Common myeloid progenitor, CD34-positive (primary cell): ENCODE measurements around the gene AMELX.
A peak's percentile ranks its signal among the peaks of the same experiment; 100 is the strongest.

Experiments
- CTCF ChIA-PET: fragments of 350-600 bp; sonication (Branson Sonifier 250); formaldehyde crosslinking; loops from one replicate; lab custom pipeline; 2021; ENCODE audit warnings: antibody characterized with exemption; lab: Charles Lee
- POLR2A ChIA-PET: fragments of 350-600 bp; sonication (Branson Sonifier 250); formaldehyde crosslinking; loops from one replicate; lab custom pipeline; 2021; ENCODE audit warnings: antibody characterized with exemption; lab: Charles Lee
- DNase-seq, 3 donors: peaks; one replicate each; pipeline versions ENCODE4 v3.0.0 to v3.0.0-alpha.2; 2013
- H3K27ac ChIP-seq, 2 experiments: 1 replicate in 1 of 2; 2 replicates in 1 of 2; pipeline ENCODE4 v1.7.0; 2013; ENCODE audit warnings: inconsistent platforms in 2 of 2, low read length in 2 of 2, mild to moderate bottlenecking in 2 of 2, low read depth in 1 of 2, moderate library complexity in 1 of 2; ENCODE audit not compliant: severe bottlenecking in 2 of 2, insufficient read depth in 1 of 2, poor library complexity in 1 of 2
- H3K27me3 ChIP-seq, 5 experiments: replicated peaks in 2 of 5; 1 replicate in 3 of 5; 2 replicates in 2 of 5; pipeline versions ENCODE4 v1.6.1 to v1.7.0; 2013; ENCODE audit warnings: low read length in 4 of 5, mild to moderate bottlenecking in 2 of 5, moderate library complexity in 2 of 5, inconsistent platforms in 1 of 5; ENCODE audit not compliant: insufficient read depth in 5 of 5, control insufficient read depth in 4 of 5
- H3K36me3 ChIP-seq, 4 experiments: 1 replicate in 2 of 4; 2 replicates in 2 of 4; pipeline versions ENCODE4 v1.6.1 to v1.7.0; 2013; ENCODE audit warnings: low read length in 3 of 4, control low read depth in 1 of 4, mild to moderate bottlenecking in 1 of 4; ENCODE audit not compliant: control insufficient read depth in 4 of 4, insufficient read depth in 4 of 4
- H3K4me1 ChIP-seq, 4 experiments: 1 replicate in 3 of 4; 2 replicates in 1 of 4; pipeline versions ENCODE4 v1.6.1 to v1.7.1; 2013; ENCODE audit warnings: low read length in 3 of 4, mild to moderate bottlenecking in 3 of 4, control low read depth in 1 of 4, inconsistent platforms in 1 of 4, moderate library complexity in 1 of 4; ENCODE audit not compliant: control insufficient read depth in 4 of 4, insufficient read depth in 4 of 4; ENCODE audit errors: control extremely low read depth in 1 of 4
- H3K4me3 ChIP-seq, 7 experiments: 1 replicate in 4 of 7; 2 replicates in 3 of 7; pipeline versions ENCODE4 v1.5.1 to v1.7.0; 2013; ENCODE audit warnings: mild to moderate bottlenecking in 7 of 7, low read length in 6 of 7, moderate library complexity in 6 of 7, inconsistent platforms in 2 of 7, low read depth in 2 of 7, control low read depth in 1 of 7; ENCODE audit not compliant: insufficient read depth in 4 of 7, control insufficient read depth in 1 of 7; ENCODE audit errors: extremely low read depth in 1 of 7
- H3K9me3 ChIP-seq, 5 experiments: 1 replicate in 4 of 5; 2 replicates in 1 of 5; pipeline versions ENCODE4 v1.6.1 to v1.7.1; 2013; ENCODE audit warnings: low read length in 4 of 5, mild to moderate bottlenecking in 2 of 5, inconsistent platforms in 1 of 5, low read depth in 1 of 5, moderate library complexity in 1 of 5; ENCODE audit not compliant: control insufficient read depth in 4 of 5, insufficient read depth in 2 of 5; ENCODE audit errors: control extremely low read depth in 1 of 5
- WGBS: methylation state at CpG from one replicate; pipeline ENCODE4 v1.1.5; 2013; ENCODE audit not compliant: insufficient coverage; 5-methylcytosine and 5-hydroxymethylcytosine counted together

AMELX gene

DNA sequence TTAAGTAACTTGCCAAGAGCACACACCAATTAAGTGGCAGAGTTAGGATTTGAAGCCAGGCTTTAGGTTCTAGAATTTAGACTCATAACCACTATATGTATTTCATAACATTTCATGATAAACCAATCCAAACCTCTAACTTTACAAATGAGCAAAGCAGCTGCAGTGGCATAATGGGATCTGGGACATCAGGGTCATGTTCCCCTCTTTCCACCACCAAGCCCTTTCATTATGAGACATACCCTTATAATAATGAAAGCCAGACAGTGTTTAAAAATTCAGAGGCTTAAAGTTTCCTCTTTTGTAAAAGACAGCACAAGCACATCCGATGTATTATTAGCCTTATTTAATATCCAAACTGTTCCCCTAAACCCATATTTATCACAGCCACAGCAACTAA is 28.3 kb upstream of the AMELX start:
- DNase-seq, result no peak
- Histone ChIP-seq H3K4me1 (peaks cover 0 to 5% (median 0%) of the 10 kb centered on the region in 4 experiments), H3K36me3 (no peaks in the 10 kb centered on the region), H3K27me3 (no peaks in the 10 kb centered on the region), H3K9me3 (no peaks in the 10 kb centered on the region), H3K4me3 (no peak overlapping the region), H3K27ac (no peak overlapping the region)
- POLR2A ChIA-PET, result no interaction called here
- 43% methylated on average over 1 of the region's 1 CpG for WGBS
- CTCF ChIA-PET, result no interaction called here

DNA sequence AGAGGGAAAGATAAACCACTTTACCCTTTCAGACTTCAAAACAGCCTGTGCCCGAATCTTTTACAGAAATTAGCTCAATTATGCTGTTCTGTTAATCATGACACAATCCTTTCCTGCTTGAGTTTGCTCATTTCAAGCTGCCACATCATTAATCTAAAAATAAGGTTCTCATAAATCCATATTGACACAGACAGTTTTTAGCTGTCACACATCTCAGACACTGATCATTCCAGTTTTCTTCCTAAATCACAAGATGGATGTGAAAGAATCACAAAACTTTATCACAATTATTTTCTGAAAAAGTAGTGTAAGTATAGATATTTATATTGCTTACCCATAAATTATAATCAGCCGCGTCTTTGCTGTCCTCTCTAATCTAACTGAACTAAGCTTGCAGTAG is 27.9 kb upstream of the AMELX start:
- WGBS, result no CpG with 5 or more reads among the region's 3 CpGs
- Histone ChIP-seq H3K4me3 (peak overlapping the region in 1 of 7 experiments; percentile 45), H3K27me3 (no peaks in the 10 kb centered on the region), H3K9me3 (no peaks in the 10 kb centered on the region), H3K36me3 (no peaks in the 10 kb centered on the region), H3K4me1 (peaks cover 0 to 5% (median 0%) of the 10 kb centered on the region in 4 experiments), H3K27ac (no peak overlapping the region)
- CTCF ChIA-PET, result no interaction called here
- POLR2A ChIA-PET, result interaction anchor here (0.5 kb wide), 1 partner anchor 116 kb away, joined by 3 read pairs; no protein-coding TSS in a partner anchor
- no peak for DNase-seq

DNA sequence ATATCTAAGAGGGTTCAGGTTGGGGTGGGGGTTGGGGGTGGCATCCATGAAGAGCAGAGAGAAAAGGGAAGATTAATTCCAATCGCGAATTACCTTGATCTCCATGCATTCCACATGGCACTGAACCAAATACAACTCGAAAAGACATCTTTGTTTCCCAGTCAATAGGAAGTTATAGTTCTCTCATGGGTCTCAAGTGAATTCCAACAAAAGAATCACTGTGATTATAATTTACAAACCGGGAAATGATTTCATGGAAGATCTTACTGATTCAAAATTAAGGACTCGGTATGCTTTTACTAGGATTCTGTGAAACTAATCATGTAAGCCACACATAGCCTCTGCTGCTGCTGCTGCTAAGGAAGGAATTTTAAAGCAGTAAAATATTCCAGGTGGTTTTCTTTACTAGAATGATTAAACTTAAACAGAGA is 26.6 kb upstream of the AMELX start:
- no peaks in the 10 kb centered on the region for H3K9me3 ChIP-seq
- no peaks in the 10 kb centered on the region for H3K27me3 ChIP-seq
- H3K4me1 ChIP-seq, result peaks cover 0 to 5% (median 0%) of the 10 kb centered on the region in 4 experiments
- WGBS, result 60% methylated on average over 1 of the region's 5 CpGs
- H3K27ac ChIP-seq, result no peak overlapping the region
- H3K4me3 ChIP-seq, result no peak overlapping the region
- ChIA-PET CTCF (no interaction called here), POLR2A (no interaction called here)
- no peaks in the 10 kb centered on the region for H3K36me3 ChIP-seq
- no peak for DNase-seq

DNA sequence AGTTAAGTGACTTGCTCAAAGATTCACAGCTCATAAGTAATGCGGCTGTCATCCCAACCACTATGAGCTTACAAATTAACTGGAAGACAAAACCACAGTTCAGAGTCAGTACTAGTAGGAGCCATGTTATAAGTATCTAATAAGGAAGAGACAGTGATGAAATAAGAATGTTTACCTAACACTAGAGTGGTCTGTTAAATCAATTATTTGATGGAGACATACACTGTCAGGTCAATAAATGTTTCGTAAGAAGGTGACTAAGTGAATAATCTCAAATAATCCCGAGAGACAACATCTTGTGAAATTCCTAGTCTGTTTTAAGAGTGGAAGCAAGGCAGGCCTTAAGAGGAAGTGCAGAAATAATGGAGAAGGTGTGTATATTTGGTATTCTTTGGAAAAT is 25.8 kb upstream of the AMELX start:
- no peaks in the 10 kb centered on the region for H3K36me3 ChIP-seq
- H3K9me3 ChIP-seq, result no peaks in the 10 kb centered on the region
- no peak overlapping the region for H3K27ac ChIP-seq
- POLR2A ChIA-PET, result no interaction called here
- H3K4me3 ChIP-seq, result no peak overlapping the region
- whole genome bisulfite sequencing, result 86% methylated on average over 2 of the region's 3 CpGs
- no peaks in the 10 kb centered on the region for H3K27me3 ChIP-seq
- H3K4me1 ChIP-seq, result peaks cover 0 to 5% (median 0%) of the 10 kb centered on the region in 4 experiments
- CTCF ChIA-PET, result no interaction called here
- DNase-seq, result no peak

DNA sequence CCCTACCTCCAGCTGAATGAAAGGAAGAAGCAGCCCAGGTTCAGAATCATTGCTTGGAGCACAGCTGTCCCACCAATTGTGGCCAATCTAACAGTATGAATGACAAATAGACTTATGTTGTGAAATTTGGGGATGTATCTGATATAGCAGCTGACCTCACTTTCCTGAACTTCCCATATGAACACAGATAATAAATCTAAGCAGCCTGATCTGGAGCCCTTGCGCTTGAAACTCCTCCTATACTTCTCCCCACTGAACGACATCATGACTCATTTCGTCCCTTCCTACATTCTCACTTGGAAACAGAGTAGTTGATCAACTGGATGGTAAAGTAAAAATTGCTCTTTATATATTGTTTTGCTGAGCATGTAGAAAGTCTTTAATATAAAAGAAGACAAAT is 24.2 kb upstream of the AMELX start:
- POLR2A ChIA-PET, result no interaction called here
- no CpG with 5 or more reads among the region's 3 CpGs for WGBS
- Histone ChIP-seq H3K27me3 (no peaks in the 10 kb centered on the region), H3K27ac (no peak overlapping the region), H3K36me3 (no peaks in the 10 kb centered on the region), H3K4me1 (peaks cover 0 to 5% (median 0%) of the 10 kb centered on the region in 4 experiments), H3K9me3 (no peaks in the 10 kb centered on the region), H3K4me3 (no peak overlapping the region)
- CTCF ChIA-PET, result no interaction called here
- peak in 1 of 3 donors; percentile 16 for DNase-seq

DNA sequence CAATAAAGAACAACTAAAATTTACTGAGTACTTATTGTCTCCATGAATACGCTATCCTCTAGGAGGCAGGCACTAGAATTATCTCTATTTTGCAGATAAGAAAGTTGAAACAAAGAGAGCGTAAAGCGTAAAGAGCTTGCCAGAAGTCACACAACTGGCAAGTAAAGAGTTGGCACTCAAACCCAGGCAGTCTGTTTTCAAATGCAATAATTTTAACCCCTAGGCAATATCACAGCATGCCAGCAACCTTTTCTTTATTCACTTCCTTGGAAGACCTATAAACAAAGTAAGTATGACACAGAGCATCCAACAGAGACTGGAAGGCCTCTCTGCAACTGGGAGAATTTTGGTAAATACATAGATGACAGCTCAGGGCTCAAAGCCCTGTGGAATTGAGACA is 23.2 kb upstream of the AMELX start:
- Histone ChIP-seq H3K36me3 (no peaks in the 10 kb centered on the region), H3K4me1 (peaks cover 0 to 5% (median 0%) of the 10 kb centered on the region in 4 experiments), H3K27ac (no peak overlapping the region), H3K9me3 (no peaks in the 10 kb centered on the region), H3K27me3 (no peaks in the 10 kb centered on the region), H3K4me3 (no peak overlapping the region)
- DNase-seq, result no peak
- ChIA-PET POLR2A (no interaction called here), CTCF (no interaction called here)
- 88% methylated on average over 3 of the region's 3 CpGs for WGBS

DNA sequence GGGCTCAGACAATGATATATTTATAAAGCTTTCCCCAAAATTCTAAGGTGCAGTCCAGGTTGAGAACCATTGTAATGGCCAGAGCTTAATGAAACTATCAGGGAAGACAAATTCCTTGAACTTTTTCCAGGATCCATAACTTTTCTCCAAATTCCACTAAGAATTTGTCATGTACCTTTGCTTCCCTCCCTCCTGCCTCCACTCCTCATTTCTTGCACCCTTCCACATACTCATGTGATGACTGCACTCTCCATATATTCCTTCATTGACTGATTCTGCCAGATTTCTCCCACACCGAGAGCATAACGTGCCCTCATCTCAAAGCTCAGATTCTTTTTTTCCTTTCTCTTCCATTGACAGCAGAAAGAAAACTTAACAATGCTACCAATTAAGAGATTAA is 20.9 kb upstream of the AMELX start:
- 88% methylated on average over 1 of the region's 2 CpGs for WGBS
- DNase-seq, result no peak

More for the DNA sequence above, 20.9 kb upstream of the AMELX start:
- Histone ChIP-seq H3K4me1 (no peaks in the 10 kb centered on the region), H3K27me3 (no peaks in the 10 kb centered on the region), H3K4me3 (no peak overlapping the region), H3K9me3 (no peaks in the 10 kb centered on the region), H3K36me3 (no peaks in the 10 kb centered on the region), H3K27ac (no peak overlapping the region)
- CTCF ChIA-PET, result no interaction called here
- POLR2A ChIA-PET, result no interaction called here
